ENCODE measurements around the gene MTA3.
"Not testable (repeated sequence)": the region's sequence is repeated elsewhere in the genome, so short reads cannot be mapped to it uniquely, and the experiment has no call there.

MTA3 gene

DNA sequence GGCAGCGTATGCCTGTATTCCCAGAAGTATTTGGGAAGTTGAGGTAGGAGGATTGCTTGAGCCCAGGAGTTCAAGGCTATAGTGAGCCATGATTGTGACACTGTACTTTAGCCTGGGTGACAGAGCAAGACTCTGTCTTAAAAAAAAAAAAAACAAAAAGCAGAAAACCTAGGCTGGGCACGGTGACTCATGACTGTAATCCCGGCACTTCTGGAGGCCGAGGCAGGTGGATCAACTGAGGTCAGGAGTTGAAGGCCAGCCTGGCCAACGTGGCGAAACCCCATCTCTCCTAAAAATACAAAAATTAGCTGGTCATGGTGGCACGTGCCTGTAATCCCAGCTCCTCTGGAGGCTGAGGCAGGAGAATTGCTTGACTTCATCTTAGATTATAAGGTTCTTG is 46.4 kb downstream of the MTA3 start:
- DNase-seq, result no peak

DNA sequence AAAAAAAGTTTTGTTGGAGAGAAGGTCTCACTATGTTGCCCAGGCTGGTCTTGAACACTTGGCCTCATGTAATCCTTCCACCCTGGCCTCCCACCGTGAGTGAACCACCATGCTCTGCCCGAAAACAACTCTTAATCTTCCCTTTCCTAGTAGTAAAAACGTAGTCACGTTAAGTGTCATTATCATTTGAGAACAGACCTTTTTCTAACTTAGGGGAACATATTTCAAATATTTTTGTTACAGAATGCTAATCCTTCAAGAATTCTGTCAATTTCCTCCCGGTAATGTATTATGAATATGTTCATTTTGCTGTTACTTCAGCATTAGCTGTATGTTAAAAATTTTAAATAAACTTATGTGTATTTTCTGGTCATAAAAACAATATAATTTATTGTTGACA is 49.7 kb downstream of the MTA3 start:
- no peak for DNase-seq

DNA sequence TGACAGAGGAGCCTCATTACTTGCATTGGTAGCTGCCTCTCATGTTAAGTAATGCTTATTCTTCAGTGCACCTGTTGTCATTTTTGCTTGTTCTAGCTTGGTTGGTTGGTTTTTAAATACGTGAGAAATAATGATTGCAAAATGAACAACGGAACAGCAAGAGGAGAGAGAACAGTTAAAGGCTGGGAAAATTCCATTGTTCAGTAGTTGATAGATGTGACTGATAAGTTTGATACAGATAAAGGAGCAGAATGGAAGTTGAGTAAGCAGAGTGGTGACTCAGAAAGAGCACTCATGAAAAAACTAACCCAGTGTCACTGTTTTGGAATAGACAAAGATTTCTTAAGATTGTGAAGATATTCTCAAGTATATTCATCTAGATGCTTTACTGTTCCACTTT is 50.5 kb downstream of the MTA3 start:
- DNase-seq, result no peak

DNA sequence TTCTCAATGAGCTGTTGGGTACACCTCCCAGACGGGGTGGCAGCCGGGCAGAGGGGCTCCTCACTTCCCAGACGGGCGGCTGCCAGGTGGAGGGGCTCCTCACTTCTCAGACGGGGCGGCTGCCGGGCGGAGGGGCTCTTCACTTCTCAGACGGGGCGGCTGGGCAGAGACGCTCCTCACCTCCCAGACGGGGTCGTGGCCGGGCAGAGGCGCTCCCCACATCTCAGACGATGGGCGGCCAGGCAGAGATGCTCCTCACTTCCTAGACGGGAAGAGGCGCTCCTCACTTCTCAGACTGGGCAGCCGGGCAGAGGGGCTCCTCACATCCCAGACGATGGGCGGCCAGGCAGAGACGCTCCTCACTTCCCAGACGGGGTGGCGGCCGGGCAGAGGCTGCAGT is 53.2 kb downstream of the MTA3 start:
- DNase-seq, result not testable (repeated sequence)

DNA sequence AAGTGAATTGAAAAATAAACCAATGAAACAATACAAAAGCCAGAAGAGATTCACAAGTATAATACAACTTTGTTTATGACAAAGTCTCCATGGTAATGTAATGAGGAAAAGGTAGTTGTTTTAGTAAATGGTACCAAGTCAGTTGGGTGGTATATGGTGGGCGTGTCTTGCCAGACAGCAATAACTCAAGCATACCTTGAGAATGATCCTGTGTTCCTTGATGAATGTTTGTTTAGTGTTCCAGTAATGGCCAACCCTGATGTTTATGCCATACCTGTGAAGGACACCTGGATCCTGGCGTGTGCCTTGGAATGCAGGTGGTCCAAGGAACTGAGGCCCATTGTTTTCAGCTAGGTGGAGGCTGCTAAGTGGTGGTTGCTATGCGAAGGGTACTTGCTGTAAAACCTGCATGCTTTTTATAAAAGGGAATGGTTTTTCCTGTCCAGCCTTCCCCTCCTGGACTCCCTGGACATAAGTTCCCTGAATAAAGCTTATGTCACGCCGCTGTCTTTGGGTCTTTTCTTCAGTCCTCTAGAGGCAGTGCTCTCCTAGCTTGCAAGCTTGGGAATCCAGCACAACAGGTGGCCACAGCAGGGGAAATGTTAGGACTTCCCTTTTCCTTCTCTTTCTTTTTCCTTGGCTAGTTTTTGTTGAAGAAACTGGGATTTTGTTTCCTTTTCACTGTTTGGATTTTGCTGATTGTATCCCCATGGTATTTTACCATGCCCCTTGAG is 54.7 kb downstream of the MTA3 start:
- no peak for DNase-seq

DNA sequence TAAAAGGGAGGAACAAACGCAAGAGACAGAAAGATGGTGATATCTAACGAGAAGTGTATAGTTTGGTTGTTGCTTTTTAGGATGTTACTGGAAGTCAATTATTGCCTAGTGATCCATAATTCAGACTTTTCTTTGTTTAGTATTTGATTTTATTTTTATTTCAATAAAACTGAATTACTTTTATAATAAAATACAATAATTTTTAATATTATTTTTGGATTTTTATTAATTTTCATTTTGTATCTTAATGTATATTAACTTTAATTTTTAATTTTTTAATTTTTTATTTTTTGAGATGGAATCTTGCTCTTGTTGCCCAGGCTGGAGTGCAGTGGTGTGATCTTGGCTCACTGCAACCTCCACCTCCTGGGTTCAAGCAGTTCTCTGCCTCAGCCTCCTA is 55.6 kb downstream of the MTA3 start:
- no peak for DNase-seq

DNA sequence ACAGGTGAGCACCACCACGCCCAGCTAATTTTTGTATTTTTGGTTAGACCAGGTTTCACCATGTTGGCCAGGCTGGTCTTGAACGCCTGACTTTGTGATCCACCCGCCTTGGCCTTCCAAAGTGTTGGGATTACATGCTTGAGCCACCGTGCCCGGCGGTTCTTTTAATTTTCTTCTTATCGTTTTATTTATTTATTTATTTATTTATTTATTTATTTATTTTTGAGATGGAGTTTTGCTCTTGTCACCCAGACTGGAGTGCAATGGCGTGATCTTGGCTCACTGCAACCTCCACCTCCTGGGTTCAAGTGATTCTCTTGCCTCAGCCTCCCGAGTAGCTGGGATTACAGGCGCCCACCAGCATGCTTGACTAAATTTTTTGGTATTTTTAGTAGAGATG is 59.6 kb downstream of the MTA3 start:
- not testable (repeated sequence) for DNase-seq

DNA sequence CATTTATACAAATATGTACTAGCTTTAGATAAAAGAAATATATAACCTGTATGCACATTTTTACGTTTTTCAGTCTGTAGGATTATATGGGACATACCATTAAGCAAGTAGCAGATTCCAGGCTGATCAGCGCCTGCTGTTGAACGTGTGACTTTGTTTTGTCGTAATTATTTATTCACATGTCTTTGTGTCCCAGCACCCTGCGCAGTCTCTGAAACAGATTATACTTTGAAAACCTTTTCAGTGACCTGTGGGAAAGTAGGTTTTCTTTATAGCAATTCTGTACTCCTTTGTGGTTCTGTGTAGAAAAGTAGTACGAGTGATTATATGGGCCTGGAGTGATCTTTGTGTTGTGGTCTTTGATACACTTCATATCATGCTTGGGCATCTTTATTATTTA is 68.5 kb downstream of the MTA3 start:
- DNase-seq, result no peak

DNA sequence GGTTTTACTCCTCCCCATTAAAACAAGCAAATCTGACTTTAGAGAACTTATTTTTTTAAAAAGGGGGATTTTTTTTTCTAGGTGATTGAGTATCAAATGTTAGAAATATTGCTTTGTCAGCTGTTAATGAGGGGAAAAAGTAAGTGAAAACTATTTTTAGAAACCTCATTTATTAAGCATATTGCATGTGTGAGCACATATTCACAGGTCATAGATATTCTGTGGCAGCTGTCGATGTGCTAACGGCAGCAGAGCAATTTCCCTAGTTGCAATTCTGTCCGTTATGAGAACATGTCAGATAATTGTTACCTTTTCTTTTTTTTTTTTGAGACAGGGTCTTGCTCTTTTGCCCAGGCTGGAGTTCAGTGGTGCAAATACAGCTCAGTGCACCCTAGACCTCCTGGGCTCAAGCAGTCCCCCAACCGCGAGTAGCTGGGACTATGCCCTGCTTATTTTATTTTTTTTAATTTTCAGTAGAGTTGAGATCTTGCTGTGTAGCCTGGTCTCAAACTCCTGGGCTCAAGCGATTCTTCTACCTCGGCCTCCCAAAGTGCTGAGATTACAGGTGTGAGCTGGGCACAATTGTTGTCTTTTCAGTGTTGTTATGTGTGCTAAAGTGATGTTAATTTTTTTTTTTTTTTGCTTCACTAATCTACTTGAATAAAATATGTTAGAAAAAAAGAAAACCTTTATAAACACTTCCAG is 69.8 kb downstream of the MTA3 start:
- no peak for DNase-seq

DNA sequence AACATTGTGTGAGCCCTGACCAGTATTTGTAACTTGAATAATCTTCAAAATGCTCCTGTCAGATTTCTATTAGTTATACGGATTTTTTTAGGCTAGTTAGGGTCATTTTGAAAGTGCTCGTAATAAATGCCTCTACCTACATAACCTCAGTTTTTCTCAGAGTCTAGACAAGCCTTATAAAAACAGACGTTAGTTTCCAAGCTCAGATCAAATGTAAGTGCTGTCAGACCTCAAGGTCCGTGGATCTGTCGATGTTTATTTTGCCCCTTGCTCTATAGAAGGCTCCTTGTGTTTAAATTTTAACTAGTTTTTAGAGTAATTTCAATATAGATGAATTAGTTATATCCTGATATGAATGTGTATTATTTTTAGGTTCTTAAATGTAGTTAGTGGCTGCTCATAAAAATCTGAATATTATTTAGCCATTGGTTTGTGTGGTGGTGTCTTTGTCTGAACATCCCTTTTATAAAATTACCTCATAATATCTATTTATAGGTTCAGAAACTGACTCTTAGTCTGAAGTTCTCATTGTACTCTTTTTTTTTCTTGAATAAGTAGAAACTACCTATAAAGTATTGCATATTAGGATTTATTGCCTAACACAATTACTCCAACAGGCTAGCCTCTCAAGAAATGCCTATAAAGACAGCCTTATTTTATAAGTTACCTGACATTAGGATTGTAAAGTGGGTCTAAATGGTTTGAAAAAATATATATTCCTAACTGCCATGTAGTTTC is 71.1 kb downstream of the MTA3 start:
- DNase-seq, result no peak

DNA sequence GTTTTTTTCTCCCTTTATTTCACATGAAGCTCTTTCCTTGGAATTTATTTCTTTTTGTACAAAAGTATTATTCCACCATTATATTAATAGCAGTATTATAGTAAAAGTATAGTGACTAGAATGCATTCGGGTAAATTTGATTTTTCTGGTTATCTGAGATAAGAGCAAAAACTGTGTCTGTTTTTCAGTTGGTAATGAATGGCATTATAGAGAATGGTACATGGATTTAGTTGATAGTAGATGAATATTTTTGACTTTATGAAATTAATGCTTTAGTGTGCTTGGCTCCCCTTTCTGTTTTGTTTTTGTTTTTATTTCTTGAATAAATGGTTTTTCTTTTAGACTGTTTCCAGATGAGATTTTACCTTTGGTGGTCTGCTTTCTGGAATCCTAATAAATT is 71.8 kb downstream of the MTA3 start:
- no peak for DNase-seq

DNA sequence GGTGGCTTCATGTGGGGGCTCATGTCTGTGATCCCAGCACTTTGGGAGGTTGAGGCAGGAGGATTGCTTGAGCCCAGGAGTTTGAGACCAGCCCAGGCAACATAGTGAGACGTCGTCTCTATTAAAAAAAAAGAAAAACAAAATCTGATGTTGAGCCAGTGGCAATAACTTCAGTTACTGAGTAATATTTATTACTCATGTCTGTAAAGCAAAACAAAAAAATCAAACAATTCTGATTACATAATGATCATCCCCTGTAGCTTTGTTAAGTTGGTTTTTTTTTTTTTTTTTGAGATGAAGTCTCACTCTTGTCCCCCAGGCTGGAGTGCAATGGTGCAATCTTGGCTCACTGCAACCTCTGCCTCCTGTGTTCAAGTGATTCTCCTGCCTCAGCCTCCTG is 73.9 kb downstream of the MTA3 start:
- not testable (repeated sequence) for DNase-seq

DNA sequence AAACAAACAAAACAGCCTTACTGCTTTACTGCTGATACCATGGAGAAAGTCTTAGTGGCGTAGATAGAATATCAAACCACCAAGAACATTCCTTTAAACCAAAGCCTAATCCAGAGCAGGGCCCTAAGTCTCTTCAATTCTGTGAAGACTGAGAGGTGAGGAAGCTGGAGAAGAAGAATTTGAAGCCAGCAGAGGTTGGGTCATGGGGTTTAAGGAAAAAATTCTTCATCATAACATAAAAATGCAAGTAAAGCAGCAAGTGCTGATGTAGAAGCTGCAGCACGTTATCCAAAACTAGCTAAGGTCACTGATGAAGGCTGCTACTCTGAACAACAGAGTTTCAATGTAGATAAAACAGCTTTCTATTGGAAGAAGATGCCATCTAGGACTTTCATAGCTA is 77.1 kb downstream of the MTA3 start:
- no peak for DNase-seq

DNA sequence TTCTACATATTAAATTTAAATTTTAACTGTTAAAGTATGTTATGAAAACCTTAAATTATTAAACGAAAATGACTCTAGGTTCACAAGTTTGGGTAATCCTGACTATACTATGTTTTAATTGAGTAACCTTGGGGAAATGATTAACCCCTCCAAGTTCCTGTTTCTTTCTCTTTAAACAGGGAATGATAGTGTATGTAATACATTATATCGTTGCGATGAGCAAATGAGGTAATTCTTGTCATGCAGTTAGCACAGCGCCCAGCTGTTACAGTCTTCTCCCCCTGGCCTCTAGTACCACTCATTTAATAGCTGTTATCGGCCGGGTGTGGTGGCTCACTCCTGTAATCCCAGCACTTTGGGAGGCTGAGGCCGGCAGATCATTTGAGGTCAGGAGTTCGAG is 80.4 kb downstream of the MTA3 start:
- DNase-seq, result no peak

DNA sequence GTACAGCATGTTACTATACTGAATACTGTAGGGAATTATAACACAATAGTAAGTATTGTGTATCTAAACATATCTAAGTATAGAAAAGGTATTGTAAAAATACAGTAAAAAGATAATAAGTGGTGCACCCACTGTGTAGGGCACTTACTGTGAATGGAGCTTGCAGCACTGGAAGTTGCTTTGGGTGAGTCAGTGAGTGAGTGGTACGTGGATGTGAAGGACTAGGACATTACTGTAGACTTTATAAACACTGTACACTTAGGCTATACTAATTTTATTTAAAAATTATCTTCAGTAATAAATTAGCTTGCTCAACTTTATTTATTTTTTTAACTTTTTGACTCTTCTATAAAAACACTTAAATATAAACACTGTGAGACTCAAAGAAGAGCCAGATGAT is 82.6 kb downstream of the MTA3 start:
- no peak for DNase-seq

DNA sequence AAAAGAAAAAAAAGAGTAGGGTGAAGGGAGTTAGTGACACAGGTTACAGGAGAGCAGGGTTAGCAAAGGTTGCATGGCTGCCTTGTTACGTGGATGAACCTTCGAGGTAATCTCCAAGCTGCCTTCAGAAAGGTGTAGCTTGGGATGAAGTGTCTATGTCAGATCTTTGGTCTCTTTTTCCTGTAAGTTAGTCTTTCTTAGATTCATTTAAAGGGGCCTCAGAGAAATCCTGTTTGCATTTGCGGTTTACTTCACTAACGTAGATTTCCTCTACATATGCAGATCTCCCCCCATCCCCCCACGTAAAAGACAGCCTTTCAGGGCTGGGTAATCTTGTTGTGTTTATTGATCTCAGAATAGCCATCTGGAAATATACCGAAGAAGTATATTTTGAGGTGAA is 83.7 kb downstream of the MTA3 start:
- DNase-seq, result no peak

DNA sequence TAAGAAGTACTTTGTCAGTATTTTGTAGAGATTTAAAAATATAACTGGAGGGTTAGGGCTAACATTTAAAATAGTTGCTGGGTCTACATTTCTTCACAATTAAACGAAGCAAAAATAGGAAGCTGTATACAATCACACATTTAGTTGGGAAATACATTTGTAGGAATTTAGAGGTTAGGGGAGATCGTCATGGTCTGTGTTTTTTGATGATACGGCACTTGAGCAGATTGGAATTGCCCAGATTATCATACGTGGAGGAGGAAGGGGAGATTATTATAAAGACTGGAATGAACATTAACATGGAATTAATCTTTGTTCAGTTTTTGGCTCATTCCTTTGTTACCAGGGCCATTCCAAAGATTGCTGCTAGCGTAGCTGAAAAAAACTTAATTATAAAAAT is 84.6 kb downstream of the MTA3 start:
- DNase-seq, result no peak

DNA sequence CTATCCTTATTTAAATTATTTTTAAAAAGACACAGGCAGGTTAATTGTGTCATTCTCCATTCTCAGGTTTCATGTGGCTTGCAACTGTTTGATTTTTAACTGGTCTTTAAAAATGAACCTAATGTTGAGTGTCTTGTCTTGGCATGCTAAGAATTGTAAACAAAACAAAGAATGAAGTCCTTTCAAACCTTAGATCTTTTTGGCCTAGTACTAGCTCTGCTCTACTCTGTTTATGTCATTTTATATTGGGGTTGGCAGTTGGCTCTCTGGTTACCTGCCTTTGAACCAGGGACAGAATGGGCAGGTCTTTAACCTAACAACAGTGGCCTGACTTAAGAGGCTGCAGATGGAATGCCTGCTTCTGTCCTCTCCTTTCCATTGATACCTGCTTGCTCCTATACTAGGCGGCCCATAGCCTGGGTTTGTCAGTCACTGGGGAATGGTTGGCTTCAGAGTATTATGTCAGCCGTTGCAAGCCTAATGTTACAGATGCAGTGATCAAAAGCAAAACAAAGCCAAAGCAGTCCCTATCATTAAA is 85.5 kb downstream of the MTA3 start:
- no peak for DNase-seq

DNA sequence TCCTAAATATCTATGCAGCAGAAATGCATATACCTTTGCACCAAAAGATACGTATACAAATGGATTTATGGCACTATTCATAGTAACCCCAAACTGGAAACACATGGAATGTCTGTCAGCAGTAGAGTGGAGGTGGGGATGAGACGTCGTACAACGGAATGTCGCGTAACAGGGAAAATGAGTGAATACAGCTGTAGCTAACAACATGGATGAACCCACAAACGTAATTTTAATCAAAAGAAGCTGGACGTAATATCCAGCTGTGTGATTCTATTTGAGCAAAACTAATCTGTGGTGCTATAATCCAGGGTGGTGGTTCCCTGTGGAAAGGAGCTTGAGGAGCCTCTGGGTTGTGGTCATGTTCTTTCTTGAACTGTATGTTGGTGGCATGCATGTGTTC is 89.9 kb downstream of the MTA3 start:
- DNase-seq, result no peak

DNA sequence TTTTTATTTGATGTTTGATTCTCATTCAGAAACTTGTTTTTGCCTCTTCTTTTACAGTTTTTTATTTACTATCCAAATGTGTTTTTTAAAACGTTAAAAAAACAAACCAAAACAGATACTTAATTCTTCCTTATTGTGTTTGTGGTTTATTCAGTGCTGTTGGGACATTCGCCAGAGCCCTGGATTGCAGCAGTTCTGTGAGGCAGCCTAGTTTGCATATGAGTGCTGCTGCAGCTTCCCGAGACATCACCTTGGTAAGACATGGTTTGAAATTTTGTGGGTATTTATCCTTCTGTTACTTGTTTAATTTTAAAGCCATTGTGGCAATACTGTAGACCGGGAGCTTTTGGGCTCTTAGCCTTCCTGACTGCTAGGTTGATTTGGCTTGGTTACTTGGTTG is 91.2 kb downstream of the MTA3 start:
- DNase-seq, result no peak

DNA sequence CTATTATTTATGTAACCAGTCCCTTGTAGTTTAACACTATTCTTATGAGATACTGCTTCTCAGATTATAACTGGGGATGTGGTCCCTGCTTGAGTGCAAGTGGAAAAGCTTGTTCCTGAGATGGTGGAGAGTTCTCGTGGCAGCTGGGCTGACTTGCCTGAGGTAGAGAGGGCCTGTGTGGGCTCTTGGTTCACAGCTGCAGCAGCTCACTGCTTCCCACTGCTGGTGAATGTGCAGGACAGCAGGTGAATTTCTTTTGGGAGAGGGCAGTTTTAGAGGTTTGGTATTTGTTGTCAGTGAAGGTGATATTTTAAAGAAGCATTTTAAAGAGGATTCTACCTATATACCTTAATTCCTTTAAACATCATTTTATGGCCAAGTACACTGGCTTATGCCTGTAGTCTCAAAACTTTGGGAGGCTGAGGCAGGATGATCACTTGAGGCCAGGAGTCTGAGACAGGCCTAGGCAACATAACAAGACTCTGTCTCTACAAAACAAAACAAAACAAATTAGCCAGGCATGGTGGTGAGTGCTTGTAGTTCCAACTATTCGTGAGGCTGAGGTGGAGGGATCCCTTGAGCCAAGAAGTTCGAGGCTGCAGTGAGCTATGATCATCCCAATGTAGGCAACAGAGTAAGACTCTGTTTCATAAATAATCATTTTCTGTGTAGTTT is 94.8 kb downstream of the MTA3 start:
- DNase-seq, result peak; percentile 45 to 52

DNA sequence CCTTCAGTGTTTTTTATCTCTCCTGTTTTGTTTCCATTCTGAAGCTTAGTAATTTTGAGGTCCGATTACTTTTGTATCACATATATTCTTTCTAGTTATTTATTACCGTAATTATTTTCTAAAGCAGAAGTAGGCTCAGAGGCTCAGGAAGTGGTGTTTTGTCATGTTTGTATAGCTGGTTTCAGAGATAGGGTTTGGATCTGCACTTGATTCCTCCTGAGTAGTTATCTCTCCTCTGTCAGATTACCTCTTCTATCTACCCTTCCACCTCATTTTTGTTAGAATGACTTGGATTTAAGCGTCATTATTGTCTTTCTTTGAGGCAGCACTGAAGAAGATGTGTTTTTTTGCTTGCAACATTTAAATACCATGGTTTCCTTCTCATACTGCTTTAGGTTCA is 95.4 kb downstream of the MTA3 start:
- no peak for DNase-seq

DNA sequence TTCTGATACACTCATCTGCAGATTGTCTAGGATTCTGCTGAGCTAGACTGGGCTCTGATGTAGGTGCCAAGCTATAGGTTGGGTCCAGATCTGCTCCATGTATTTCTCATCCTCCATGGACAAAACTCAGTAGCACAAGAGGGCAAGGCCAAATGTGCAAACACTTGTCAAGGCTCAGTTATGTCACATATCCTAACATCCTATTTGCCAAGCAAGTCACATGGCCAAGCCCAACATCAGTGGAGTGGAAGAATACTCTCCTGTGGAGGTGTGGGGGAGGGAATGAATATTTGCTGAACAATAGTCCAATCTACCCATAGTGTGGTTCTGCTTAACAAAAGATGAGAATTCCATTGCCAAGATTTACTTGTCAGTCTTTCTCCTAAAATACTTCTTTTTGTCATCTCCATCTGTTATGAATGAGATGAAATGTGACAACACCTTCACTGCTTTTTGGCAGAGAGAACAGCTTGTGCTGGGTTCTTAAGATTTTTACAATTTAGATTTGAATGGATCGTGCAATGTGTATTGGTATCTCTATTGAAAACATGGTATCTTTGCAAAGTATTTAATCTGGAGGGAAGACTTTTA is 105.7 kb downstream of the MTA3 start:
- DNase-seq, result no peak

All from stimulated activated CD4-positive, alpha-beta T cell treated with anti-CD3 and anti-CD28 coated beads, Interleukin-2, amount 100 ng/mL, for 48 hours (primary cell).